HepG2 (cell line): ENCODE measurements around the gene PIMREG. TPM values are rescaled to one million over a fixed set of nuclear protein-coding genes. Genes with fewer than 3 reads are reported as not detected.

ENCODE experiments used
- ATAC-seq: fragments of 200-7000 bp; cut with Tn5 transposase; 3 replicates; pipeline ENCODE4 v1.9.1; 2020; ENCODE audit warnings: mild to moderate bottlenecking, moderate library complexity
- BruUV-seq: library from RNA; stranded (reverse); fragments of 400-500 nt; replicated peaks from 2 replicates; lab custom pipeline; 2021; lab: Mats Ljungman, UMichigan
- CTCF ChIA-PET: fragments of 300-600 bp; formaldehyde crosslinking; extraction: SDS; loops from one replicate; lab custom pipeline; 2021; ENCODE audit warnings: low total read pairs, inconsistent platforms, low intra/inter-chr PET ratio; lab: Yijun Ruan, JAX
- POLR2A ChIA-PET: fragments of 350-600 bp; sonication (Branson Sonifier 250); formaldehyde crosslinking; loops from one replicate; lab custom pipeline; 2020; ENCODE audit warnings: antibody characterized with exemption, inconsistent platforms; lab: Yijun Ruan, JAX
- DNase-seq: peaks from one replicate; pipeline ENCODE4 v3.0.0-alpha.2; 2015; ENCODE audit warnings: low spot score
- FAIRE-seq: peaks from 3 replicates; lab custom pipeline; 2011; peaks lifted over from hg19 to GRCh38; lab: Jason Lieb, UNC
- H2AFZ ChIP-seq: one replicate; pipeline ENCODE4 v1.6.1; 2011; ENCODE audit warnings: low read length, inconsistent platforms
- H3K27ac ChIP-seq: fragments of 300-600 bp; 3 replicates; pipeline ENCODE4 v1.8.0; 2011; ENCODE audit warnings: mixed run types, mild to moderate bottlenecking, mixed read lengths, low read length, inconsistent platforms; ENCODE audit not compliant: insufficient read depth; ENCODE audit errors: extremely low read length
- H3K27me3 ChIP-seq, 2 experiments: fragments of 200-600 bp in 1 of 2; 2 replicates in 1 of 2; 3 replicates in 1 of 2; pipeline versions ENCODE4 v1.6.0 to v1.8.0; 2011; ENCODE audit warnings: low read length in 2 of 2, mild to moderate bottlenecking in 2 of 2, moderate library complexity in 2 of 2, inconsistent platforms in 1 of 2; ENCODE audit not compliant: insufficient read depth in 2 of 2, control insufficient read depth in 1 of 2
- H3K36me3 ChIP-seq, 2 experiments: fragments of 200-600 bp in 1 of 2; replicated peaks in 1 of 2; 2 replicates in 1 of 2; 3 replicates in 1 of 2; pipeline versions ENCODE4 v1.5.1 to v1.8.0; 2011; ENCODE audit warnings: low read length in 2 of 2, inconsistent platforms in 1 of 2; ENCODE audit not compliant: insufficient read depth in 2 of 2, control insufficient read depth in 1 of 2
- H3K4me1 ChIP-seq: 2 replicates; pipeline ENCODE4 v1.5.1; 2012; ENCODE audit warnings: low read length, inconsistent platforms; ENCODE audit not compliant: insufficient read depth
- H3K4me2 ChIP-seq: 2 replicates; pipeline ENCODE4 v1.6.0; 2011; ENCODE audit warnings: low read depth, low read length, inconsistent platforms
- H3K4me3 ChIP-seq, 3 experiments: fragments of 200-600 bp in 1 of 3; sonication (generic), shearing (Covaris generic) in 1 of 3; replicated peaks in 1 of 3; 2 replicates each; pipeline ENCODE4 v1.5.1; 2011 to 2016; ENCODE audit warnings: low read length in 3 of 3, inconsistent platforms in 2 of 3, low read depth in 2 of 3, mild to moderate bottlenecking in 2 of 3, control low read depth in 1 of 3, mixed read lengths in 1 of 3; ENCODE audit not compliant: insufficient read depth in 1 of 3
- H3K79me2 ChIP-seq: one replicate; pipeline ENCODE4 v1.6.1; 2011; ENCODE audit warnings: low read length, inconsistent platforms; ENCODE audit not compliant: insufficient read depth
- H3K9ac ChIP-seq: 2 replicates; pipeline ENCODE4 v1.6.0; 2011; ENCODE audit warnings: mild to moderate bottlenecking, low read depth, low read length, inconsistent platforms; ENCODE audit not compliant: insufficient read depth
- H3K9me3 ChIP-seq: 2 replicates; pipeline ENCODE4 v1.5.1; 2012; ENCODE audit warnings: mild to moderate bottlenecking, low read length
- H4K20me1 ChIP-seq: 2 replicates; pipeline ENCODE4 v1.6.0; 2011; ENCODE audit warnings: inconsistent platforms, mild to moderate bottlenecking, low read length, moderate library complexity; ENCODE audit not compliant: insufficient read depth
- CEBPG ChIP-seq: IDR thresholded peaks from 2 replicates; pipeline ENCODE4 v1.6.1; 2016
- FOXP4 ChIP-seq: sonication (generic); formaldehyde crosslinking; IDR thresholded peaks from 2 replicates; pipeline ENCODE4 v1.4.0; 2020; ENCODE audit warnings: missing genetic modification reagents
- KDM5A ChIP-seq: fragments of 200-600 bp; sonication (generic); IDR thresholded peaks from 2 replicates; pipeline ENCODE4 v1.7.0; 2018; ENCODE audit warnings: antibody characterized with exemption, mild to moderate bottlenecking, low read length, borderline replicate concordance
- MAFG ChIP-seq: sonication (generic); formaldehyde crosslinking; IDR thresholded peaks from 2 replicates; pipeline ENCODE4 v1.5.1; 2020; ENCODE audit warnings: mild to moderate bottlenecking, missing genetic modification reagents
- SOX6 ChIP-seq, 2 experiments: fragments of 450-650 bp in 1 of 2; sonication (generic) in 1 of 2; formaldehyde crosslinking in 1 of 2; IDR thresholded peaks; 2 replicates each; pipeline versions ENCODE4 v1.4.0 to v1.6.1; 2017 to 2020; ENCODE audit warnings: antibody characterized with exemption in 1 of 2, mild to moderate bottlenecking in 1 of 2, missing genetic modification reagents in 1 of 2
- SP140L ChIP-seq: sonication (generic); formaldehyde crosslinking; IDR thresholded peaks from 2 replicates; pipeline ENCODE4 v1.4.0; 2020; ENCODE audit warnings: missing genetic modification reagents, borderline replicate concordance
- ZNF24 ChIP-seq: fragments of 450-650 bp; IDR thresholded peaks from 2 replicates; pipeline ENCODE4 v1.6.1; 2017; ENCODE audit warnings: antibody characterized with exemption, mild to moderate bottlenecking
- ZNF616 ChIP-seq: sonication (generic); formaldehyde crosslinking; IDR thresholded peaks from 2 replicates; pipeline ENCODE4 v1.5.0; 2020; ENCODE audit warnings: low read depth, mild to moderate bottlenecking, missing genetic modification reagents
- WGBS: methylation state at CpG from one replicate; pipeline ENCODE4 v1.1.6; 2017; ENCODE audit warnings: low lambda C conversion rate; 5-methylcytosine and 5-hydroxymethylcytosine counted together
- in situ Hi-C: cut with HindIII; loops from 2 replicates; pipeline ENCODE4 v1.10.0; 2017; ENCODE audit warnings: low pct_unique_long_range_greater_than_20kb; ENCODE audit not compliant: extremely low pct_ligation_motif_present
- intact Hi-C: fragments of 100-400 bp; cut with micrococcal nuclease; formaldehyde crosslinking; loops from one replicate; pipeline ENCODE4 v1.10.0; 2022; ENCODE audit not compliant: unreplicated experiment
- polyA plus RNA-seq, 8 experiments: library from polyadenylated mRNA; depleted of rRNA in 3 of 8; stranded (reverse) in 7 of 8; unstranded in 1 of 8; fragments of >200 nt; fragmentation: Illumina TruSeq in 4 of 8; extraction: Trizol in 4 of 8; gene quantifications; 2 replicates each; pipeline versions ENCODE4 v1.2.1 to v1.2.3, GENCODE V29; 2011 to 2016; ENCODE audit warnings: low read depth in 4 of 8, missing spikeins in 1 of 8, mixed read lengths in 1 of 8; ENCODE audit not compliant: insufficient read depth in 1 of 8
- total RNA-seq, 5 experiments: library from RNA; depleted of rRNA; stranded (reverse); fragments of >200 nt; fragmentation: Illumina TruSeq; extraction: Trizol; gene quantifications; 2 replicates each; pipeline ENCODE4 v1.2.3, GENCODE V29; 2016; ENCODE audit warnings: low read depth in 1 of 5
- TF ChIP-seq, protein P1 (sequence below): sonication (generic); formaldehyde crosslinking; IDR thresholded peaks from 2 replicates; pipeline ENCODE4 v1.4.0; 2020; ENCODE audit warnings: mild to moderate bottlenecking, missing genetic modification reagents

The PIMREG gene
- total and polyA plus RNA-seq, 2 of the 13 experiments (the other 11 are each of a cell fraction or from before 2014, with no cell fraction given), result 15.6 to 30.3 TPM

GRCh38 chr17:6487251-6488007 is 43.2 kb downstream of the PIMREG start:
- Histone ChIP-seq H3K9ac (no peak overlapping the region), H3K9me3 (no peaks in the 10 kb centered on the region), H3K36me3 (no peaks in the 10 kb centered on the region), H3K4me3 (no peak overlapping the region), H4K20me1 (no peaks in the 10 kb centered on the region), H3K27me3 (peaks cover 1 to 15% of the 10 kb centered on the region in 2 experiments; a peak in 1 of 5 replicates), H3K27ac (no peak overlapping the region), H3K4me1 (no peaks in the 10 kb centered on the region), H3K4me2 (no peak overlapping the region), H3K79me2 (no peaks in the 10 kb centered on the region), H2AFZ (no peak overlapping the region)
- no TSS peak for BruUV-seq
- DNase-seq, result no peak
- ChIA-PET POLR2A (no interaction called here), CTCF (no interaction called here)
- 67% methylated on average over 2 of the region's 13 CpGs for WGBS
- FAIRE-seq, result no peak
- TF ChIP-seq KDM5A, result no peak
- TF ChIP-seq ZNF616 (CRISPR knock-in tag), result no peak
- no peak for TF ChIP-seq SP140L (CRISPR knock-in tag)
- no peak for TF ChIP-seq ZNF24
- no peak for TF ChIP-seq MAFG (CRISPR knock-in tag)
- TF ChIP-seq CEBPG (CRISPR knock-in tag), result no peak
- no peak for TF ChIP-seq SOX6 (IDR thresholded peaks at IDR 0.05)
- no peak for TF ChIP-seq SOX6 (CRISPR knock-in tag; IDR thresholded peaks at IDR 0.05)
- no peak for TF ChIP-seq FOXP4
- TF ChIP-seq, protein P1, sequence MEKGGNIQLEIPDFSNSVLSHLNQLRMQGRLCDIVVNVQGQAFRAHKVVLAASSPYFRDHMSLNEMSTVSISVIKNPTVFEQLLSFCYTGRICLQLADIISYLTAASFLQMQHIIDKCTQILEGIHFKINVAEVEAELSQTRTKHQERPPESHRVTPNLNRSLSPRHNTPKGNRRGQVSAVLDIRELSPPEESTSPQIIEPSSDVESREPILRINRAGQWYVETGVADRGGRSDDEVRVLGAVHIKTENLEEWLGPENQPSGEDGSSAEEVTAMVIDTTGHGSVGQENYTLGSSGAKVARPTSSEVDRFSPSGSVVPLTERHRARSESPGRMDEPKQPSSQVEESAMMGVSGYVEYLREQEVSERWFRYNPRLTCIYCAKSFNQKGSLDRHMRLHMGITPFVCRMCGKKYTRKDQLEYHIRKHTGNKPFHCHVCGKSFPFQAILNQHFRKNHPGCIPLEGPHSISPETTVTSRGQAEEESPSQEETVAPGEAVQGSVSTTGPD (CRISPR knock-in tag), result no peak
- in situ Hi-C loops (no loop called here), intact Hi-C loops (no loop called here)
- ATAC-seq, result no peak
